OCI-LY3 (cell line): ENCODE data around the gene LINC01488.

Experiments
- H2AFZ ChIP-seq: fragments of 200-600, 300-600 bp; shearing (Covaris generic); 2 replicates; pipeline ENCODE4 v1.6.0; 2014; ENCODE audit warnings: antibody characterized with exemption, low read depth, low read length
- H3K27ac ChIP-seq: fragments of 200-600, 300-600 bp; sonication (generic); 2 replicates; pipeline ENCODE4 v1.5.1; 2014; ENCODE audit warnings: mild to moderate bottlenecking, low read length, moderate library complexity, mixed read lengths
- H3K27me3 ChIP-seq: fragments of 200-600, 300-600 bp; sonication (generic); 2 replicates; pipeline ENCODE4 v1.6.1; 2014; ENCODE audit warnings: low read depth, low read length, mixed read lengths
- H3K36me3 ChIP-seq: fragments of 200-600, 300-600 bp; sonication (generic); replicated peaks from 2 replicates; pipeline ENCODE3; 2014; ENCODE audit warnings: low read depth, low read length, mixed read lengths
- H3K4me1 ChIP-seq: fragments of 300-600, 200-600 bp; sonication (generic); 2 replicates; pipeline ENCODE4 v1.6.1; 2014; ENCODE audit warnings: low read length, mixed read lengths
- H3K4me2 ChIP-seq: fragments of 200-600, 300-600 bp; sonication (generic); 2 replicates; pipeline ENCODE4 v1.6.1; 2014; ENCODE audit warnings: low read length, mixed read lengths
- H3K4me3 ChIP-seq: fragments of 300-600, 200-600 bp; sonication (generic); 2 replicates; pipeline ENCODE4 v1.5.1; 2014; ENCODE audit warnings: antibody characterized with exemption, mild to moderate bottlenecking, low read length, moderate library complexity
- H3K79me2 ChIP-seq: fragments of 300-600, 200-600 bp; shearing (Covaris generic); 2 replicates; pipeline ENCODE4 v1.6.1; 2014; ENCODE audit warnings: mild to moderate bottlenecking, low read length, mixed read lengths
- H3K9ac ChIP-seq: fragments of 300-600, 200-600 bp; shearing (Covaris generic); 2 replicates; pipeline ENCODE4 v1.6.0; 2014; ENCODE audit warnings: mild to moderate bottlenecking, low read length, moderate library complexity
- H3K9me3 ChIP-seq: fragments of 200-600, 300-600 bp; shearing (Covaris generic); 2 replicates; pipeline ENCODE4 v1.6.1; 2014; ENCODE audit warnings: low read length, mixed read lengths; ENCODE audit not compliant: insufficient read depth
- H4K20me1 ChIP-seq: fragments of 200-600, 300-600 bp; sonication (generic); 2 replicates; pipeline ENCODE4 v1.6.1; 2016; ENCODE audit warnings: low read length, mixed read lengths; ENCODE audit not compliant: insufficient read depth
- CTCF ChIP-seq: fragments of 200-600, 300-600 bp; sonication (generic); IDR thresholded peaks from 2 replicates; pipeline ENCODE4 v1.5.1; 2014; ENCODE audit warnings: antibody characterized with exemption, low read length, low read depth
- EZH2phosphoT487 ChIP-seq: fragments of 200-600 bp; shearing (Covaris generic); IDR thresholded peaks from 2 replicates; pipeline ENCODE4 v1.6.1; 2018; ENCODE audit warnings: antibody characterized with exemption, mixed run types, low read depth

The LINC01488 gene

GRCh38 chr11:69437876-69438205 lies 43.6 kb upstream of the LINC01488 start:
- Histone ChIP-seq H3K9me3 (no peaks in the 10 kb centered on the region), H3K27me3 (peaks cover 22% of the 10 kb centered on the region), H2AFZ (no peak overlapping the region), H3K4me3 (no peak overlapping the region), H4K20me1 (no peaks in the 10 kb centered on the region), H3K4me2 (no peak overlapping the region), H3K27ac (no peak overlapping the region), H3K4me1 (peaks cover 9% of the 10 kb centered on the region), H3K9ac (no peak overlapping the region), H3K36me3 (no peaks in the 10 kb centered on the region), H3K79me2 (no peaks in the 10 kb centered on the region)
- TF ChIP-seq CTCF, result no peak

- Histone ChIP-seq H4K20me1 (no peaks in the 10 kb centered on the region), H3K27me3 (peaks cover 18% of the 10 kb centered on the region), H3K4me2 (no peak overlapping the region), H3K9me3 (no peaks in the 10 kb centered on the region), H3K79me2 (no peaks in the 10 kb centered on the region), H2AFZ (no peak overlapping the region), H3K4me1 (peaks cover 13% of the 10 kb centered on the region), H3K4me3 (no peak overlapping the region), H3K27ac (no peak overlapping the region), H3K36me3 (no peaks in the 10 kb centered on the region), H3K9ac (no peak overlapping the region)
- TF ChIP-seq EZH2phosphoT487 (no peak), CTCF (no peak)
These were observed 43.1 kb upstream of the LINC01488 start for GRCh38 chr11:69438286-69438920.

GRCh38 chr11:69439127-69439526 lies 42.3 kb upstream of the LINC01488 start:
- no peak overlapping the region for H3K9ac ChIP-seq
- H3K79me2 ChIP-seq, result no peaks in the 10 kb centered on the region
- peaks cover 17% of the 10 kb centered on the region for H3K4me1 ChIP-seq
- H3K9me3 ChIP-seq, result no peaks in the 10 kb centered on the region
- H3K4me2 ChIP-seq, result no peak overlapping the region
- H3K27ac ChIP-seq, result no peak overlapping the region
- no peak overlapping the region for H2AFZ ChIP-seq
- no peak for TF ChIP-seq CTCF
- TF ChIP-seq EZH2phosphoT487, result no peak
- no peaks in the 10 kb centered on the region for H3K36me3 ChIP-seq
- peaks cover 13% of the 10 kb centered on the region for H3K27me3 ChIP-seq
- H4K20me1 ChIP-seq, result no peaks in the 10 kb centered on the region
- no peak overlapping the region for H3K4me3 ChIP-seq

- TF ChIP-seq EZH2phosphoT487, result no peak
- no peak for TF ChIP-seq CTCF
- Histone ChIP-seq H3K27ac (no peak overlapping the region), H3K36me3 (no peaks in the 10 kb centered on the region), H3K4me1 (peaks cover 24% of the 10 kb centered on the region), H3K27me3 (peaks cover 8% of the 10 kb centered on the region), H3K9me3 (no peaks in the 10 kb centered on the region), H3K4me3 (no peak overlapping the region), H3K79me2 (no peaks in the 10 kb centered on the region), H3K4me2 (no peak overlapping the region), H3K9ac (no peak overlapping the region), H2AFZ (no peak overlapping the region), H4K20me1 (no peaks in the 10 kb centered on the region)
These were observed 41.6 kb upstream of the LINC01488 start for GRCh38 chr11:69439651-69440464.
